Right hindlimb (tissue), 1 donor: ENCODE data around the gene BIN1.
A peak's percentile ranks its signal among the peaks of the same experiment; 100 is the strongest.

Source experiments
- DNase-seq: peaks from one replicate; pipeline ENCODE4 v3.0.0-alpha.2; 2018

Gene BIN1

GRCh38 chr2:127103243-127104165 lies 3.5 kb downstream of the BIN1 start:
- DNase-seq, result peak; percentile 60

DNA sequence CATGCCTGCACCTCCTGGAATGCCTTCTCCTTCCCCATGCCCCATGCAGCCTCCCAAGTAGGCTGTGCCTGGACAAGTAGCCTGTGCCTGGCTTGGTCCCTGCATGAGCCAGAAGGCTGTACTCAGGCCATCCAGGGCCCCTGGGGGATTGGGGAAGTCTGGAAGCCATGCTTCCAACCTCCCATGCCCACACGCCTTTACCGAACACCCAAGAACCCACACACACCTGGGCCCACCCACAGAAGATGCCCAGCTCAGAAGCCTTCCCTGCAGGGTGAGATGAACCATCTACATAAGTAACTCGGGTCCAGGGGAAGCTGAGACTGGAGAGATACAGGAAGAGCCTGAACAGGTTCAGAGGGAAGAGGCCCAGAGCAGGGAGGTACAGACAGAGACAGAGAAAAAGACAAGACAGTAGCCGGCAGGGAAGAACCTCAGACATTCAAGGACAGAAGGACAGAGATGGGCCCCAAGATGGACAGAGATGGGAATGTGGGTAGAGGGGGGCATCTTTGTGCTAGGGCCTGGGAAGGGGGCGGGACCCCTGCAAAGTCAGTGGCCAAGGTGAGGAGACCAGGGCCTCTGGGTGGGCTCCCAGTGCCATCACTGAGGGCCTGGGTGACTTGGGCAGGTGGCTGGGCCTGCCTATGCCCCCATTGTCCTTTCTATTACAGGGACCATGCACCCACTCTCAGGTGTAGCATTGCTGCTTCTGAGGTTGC lies 4.3 kb downstream of the BIN1 start:
- DNase-seq, result peak; percentile 21

DNA sequence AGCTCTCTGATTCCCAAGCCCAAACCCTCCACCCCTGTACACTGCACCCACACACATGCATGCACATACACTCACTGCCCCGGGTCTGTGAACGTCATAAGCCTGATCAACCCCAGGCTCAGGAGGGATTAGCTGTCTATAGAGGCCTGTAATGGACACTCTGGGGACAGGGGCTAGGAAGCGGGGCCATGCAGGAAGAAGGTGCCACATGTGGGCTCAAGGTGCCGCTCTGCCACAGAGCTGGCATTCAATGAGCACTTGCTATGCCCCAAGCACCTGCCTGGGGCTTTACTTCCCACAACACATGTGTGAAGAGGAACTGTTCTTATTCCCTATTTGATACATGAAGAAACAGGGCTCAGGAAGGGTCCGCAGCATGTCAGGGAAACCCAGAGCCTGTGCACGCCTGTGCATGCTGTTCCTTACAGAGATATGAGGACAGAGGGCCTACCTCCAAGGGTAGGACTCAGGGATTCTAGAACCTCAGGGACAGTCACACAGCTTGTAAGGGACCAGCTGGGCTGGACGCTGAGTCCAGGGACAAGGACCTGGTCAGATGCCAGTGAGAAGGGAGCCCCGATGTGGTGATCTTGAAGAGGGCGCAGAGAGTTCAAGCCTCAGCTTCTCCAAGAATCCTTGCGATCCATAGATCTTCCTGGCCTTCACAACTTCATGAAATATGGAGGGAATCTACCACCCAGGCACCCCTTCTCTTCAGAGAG lies 5.0 kb downstream of the BIN1 start:
- DNase-seq, result peak; percentile 15

DNA sequence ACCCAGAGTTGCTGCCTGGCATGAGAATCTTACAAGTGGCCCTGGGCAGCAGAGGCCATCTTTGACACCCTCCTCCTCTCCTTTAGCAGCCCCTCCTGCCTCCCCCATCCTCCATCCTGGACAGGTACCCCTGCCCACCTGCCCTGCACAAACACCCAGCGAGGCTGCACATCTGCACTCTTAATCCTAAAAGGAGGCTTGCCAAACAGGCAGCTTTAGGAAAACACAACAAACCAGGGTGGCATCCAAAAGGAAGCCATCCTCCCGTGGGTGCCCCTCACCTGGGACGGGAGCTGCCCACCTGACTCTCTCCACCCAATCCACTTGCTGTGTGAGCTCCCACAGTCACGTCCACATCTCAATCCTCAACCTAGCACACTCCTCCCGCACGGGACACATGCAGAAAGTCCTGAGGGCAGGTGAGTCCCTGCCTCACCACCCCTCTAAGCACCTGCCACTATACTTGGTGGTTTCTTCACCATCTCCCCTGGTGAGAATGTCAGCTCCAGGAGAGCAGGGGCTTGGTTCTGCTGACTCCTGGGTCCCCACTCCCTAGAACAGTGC lies 5.8 kb downstream of the BIN1 start:
- DNase-seq, result peak; percentile 21

DNA sequence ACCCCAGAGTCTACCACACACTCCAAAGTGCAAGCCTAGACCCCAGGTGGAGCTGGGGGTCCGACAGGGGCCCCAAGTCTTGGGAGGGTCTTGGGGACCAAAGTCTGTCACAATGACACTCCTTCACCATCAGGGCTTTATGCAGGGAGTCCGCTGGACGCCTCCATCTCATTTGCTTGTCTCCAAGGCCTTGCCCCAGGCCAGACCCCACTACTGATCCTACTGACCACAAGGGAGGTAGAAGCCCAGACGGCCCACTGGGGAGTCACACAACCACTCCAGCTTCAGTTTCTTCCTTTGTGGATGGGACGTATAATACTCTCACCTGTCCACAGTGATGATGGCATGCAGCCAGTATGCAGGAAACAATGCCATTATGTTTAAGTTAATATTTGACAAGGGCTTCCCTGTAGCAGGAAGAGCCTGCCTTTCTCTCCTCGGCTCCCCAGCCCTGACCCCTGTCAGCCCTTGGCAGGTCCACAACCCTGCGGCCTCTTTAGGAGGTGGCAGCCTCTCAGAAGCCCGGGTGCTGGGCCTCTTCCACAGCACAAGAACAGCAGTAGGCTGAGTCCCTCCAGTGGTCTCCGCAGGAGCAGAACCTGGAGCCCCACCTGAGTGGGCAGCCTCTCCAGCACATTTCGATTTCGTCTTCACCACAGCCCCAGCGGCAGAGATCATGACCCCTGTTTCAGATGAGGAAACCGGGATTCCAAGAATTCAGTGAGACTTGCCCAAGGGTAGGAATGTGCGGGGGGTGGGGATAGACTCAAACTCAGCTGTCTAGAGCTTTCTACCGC lies 6.5 kb downstream of the BIN1 start:
- DNase-seq, result peak; percentile 22

GRCh38 chr2:127098711-127099110 lies 8.2 kb downstream of the BIN1 start:
- DNase-seq, result no peak

GRCh38 chr2:127097841-127098651 lies 8.9 kb downstream of the BIN1 start:
- no peak for DNase-seq

- no peak for DNase-seq
These were observed 9.5 kb downstream of the BIN1 start for GRCh38 chr2:127097471-127097765.

GRCh38 chr2:127096718-127097470 lies 10.1 kb downstream of the BIN1 start:
- DNase-seq, result no peak

DNA sequence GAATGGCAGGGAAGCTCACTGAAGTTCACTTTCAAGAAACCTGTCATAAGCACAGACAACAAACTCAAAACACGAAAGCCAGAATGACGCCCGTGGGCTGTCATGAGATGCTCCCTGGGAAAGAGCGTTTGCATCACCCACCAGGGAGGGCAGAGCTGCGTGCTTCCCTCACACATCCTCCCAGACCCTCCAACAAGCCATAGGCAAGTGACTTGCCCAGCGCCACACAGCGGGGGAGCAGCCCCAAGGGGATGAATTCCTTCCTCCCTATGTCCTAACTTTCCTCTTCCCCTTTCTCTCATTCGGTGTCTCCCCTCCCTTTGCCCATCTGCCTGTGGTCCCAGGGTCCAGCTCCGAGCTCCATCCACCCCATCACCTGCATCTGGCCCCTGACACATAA lies 10.7 kb downstream of the BIN1 start:
- no peak for DNase-seq

DNA sequence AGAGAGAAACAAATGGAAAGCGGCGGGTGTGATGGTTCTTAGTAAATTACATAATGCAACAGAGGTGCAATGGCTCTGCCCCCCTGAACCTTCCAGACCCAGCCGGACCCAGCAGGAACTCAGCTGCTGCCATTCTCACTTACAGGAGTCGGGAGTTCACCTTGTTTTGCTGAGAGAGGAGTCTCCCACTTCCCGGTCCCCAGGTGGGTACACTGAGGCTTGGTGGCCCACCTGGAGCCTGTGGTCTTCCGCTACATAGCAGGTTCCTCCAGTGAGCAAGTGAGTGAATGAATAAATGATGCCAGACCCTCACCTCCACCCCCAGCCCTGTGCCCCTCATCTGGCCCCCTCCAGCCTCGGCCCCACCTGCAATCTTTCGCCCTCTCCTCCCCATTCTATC lies 11.2 kb downstream of the BIN1 start:
- DNase-seq, result no peak

DNA sequence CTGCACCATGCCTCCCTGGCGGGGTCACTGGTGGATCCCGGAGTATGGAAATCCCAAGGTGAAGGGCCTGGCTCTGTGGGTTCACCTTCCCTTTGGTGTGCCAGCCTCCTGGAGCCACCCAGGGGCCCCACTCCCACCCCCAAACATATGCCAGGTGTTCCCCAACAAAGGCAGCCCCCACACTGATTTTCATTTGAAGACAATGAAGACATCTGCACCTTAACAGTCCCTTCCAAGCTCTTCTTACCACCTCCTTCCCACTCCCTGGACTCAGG lies 11.7 kb downstream of the BIN1 start:
- no peak for DNase-seq

DNA sequence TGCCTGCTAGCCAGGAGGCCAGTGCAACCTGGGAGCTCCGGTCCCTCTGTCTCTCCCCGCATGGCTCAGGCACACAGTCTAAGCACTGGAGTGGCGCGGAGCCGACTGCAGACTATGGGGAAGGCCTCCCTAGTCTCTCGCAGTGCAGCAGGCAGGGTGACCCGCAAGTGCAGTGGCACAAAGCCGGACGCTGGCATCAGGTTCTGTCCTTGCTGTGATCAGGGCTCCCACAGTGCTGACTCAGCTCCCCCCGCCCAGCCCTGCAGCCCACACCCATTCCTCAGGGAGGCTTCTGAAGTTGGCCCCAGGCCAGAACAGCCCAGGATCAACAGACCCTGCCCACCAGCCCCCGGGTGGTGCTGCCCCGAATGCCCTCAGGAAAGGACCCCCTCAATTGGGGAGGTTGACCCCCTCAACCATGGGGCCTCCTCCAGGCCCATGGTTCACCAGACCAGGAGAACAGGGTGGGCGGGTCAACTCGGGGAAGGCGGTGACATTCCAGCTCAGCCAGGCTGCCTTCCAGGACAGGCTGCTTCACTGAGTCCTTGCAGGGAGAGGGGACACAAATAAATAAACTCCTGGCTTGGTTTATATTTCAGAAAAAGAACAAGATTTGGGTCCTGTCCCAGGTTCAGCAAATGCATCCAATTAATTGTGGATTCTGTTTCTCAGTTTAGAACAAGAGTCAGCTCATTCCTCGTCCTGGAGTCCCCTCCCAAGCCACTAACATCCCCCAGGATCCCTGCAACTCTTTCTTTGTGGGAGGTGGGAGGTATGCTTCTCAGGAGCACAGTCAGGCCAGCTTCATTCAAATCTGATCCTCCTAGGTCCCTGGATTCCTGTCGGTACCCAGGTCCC lies 12.2 kb downstream of the BIN1 start:
- peak; percentile 86 for DNase-seq

DNA sequence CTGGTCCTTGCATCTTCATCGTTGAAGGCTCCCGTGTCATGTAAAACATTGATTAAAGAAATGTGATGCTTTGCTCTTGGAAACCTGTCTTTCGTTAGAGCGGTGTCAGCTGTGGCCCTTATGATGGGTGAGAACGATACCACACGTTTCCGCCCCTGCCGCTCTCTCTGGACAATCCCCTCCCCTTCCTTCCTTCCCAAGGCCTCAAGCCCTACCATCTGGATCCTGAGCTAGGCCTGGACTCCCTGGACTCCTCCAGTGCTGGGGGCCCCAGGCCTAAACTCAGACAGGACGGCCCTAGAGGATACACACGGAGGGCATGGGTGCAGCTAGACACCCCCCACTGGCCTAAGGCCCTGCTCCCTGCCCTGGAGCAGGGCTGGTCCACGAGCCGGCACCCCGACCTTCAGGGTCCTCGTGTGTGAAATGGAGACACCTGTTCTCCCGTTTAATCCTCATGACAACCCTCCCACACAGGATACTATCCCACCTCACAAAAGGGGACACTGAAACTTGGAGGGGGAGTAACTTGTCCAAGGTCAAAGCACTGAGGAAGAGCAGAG lies 13.2 kb downstream of the BIN1 start:
- DNase-seq, result no peak

GRCh38 chr2:127092901-127093516 lies 13.9 kb downstream of the BIN1 start:
- no peak for DNase-seq

DNA sequence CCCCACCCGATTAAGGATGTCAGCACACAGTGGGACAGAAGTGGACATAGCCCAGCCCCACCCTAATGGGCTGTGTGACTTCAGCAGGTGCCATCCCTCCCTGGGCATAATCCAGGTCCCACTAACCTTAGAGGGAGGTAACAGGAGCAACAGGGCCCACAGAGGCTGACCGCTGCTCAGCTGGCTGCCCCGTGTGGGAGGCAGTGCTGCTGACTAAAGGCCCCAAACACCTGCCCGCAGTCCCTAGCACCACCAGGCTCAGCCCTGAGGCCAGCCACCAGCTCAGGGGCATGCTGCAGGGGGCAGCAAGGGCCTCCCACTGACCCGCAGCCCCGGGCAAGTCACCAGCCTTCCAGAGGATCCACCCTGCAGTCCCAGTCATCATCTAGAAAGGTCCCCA lies 14.6 kb downstream of the BIN1 start:
- no peak for DNase-seq

GRCh38 chr2:127091886-127092285 lies 15.1 kb downstream of the BIN1 start:
- DNase-seq, result no peak

DNA sequence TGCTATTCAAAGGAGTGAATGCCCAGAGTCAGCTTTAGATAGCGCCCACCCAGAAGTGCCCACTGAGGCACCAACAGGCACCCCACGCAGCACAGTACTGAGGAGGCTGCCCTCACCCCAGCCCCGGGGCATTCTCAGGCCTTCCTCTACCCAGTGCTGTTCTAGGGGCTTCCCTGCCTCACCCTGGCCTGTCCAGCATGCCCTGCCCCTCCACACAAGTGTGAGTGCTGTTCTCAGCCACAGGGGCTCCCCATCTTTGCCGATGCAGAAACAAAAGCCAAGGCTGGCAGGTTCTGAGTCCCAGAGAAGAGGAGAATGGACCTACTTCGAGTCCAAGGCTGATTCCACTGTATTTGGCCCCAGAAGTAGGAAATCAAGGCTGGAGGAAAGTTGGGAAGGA lies 15.8 kb downstream of the BIN1 start:
- DNase-seq, result no peak
